Measurements from ENCODE around the gene VWA1. TPM values are rescaled to one million over a fixed set of nuclear protein-coding genes. Genes with fewer than 3 reads are reported as not detected.
"Not testable (repeated sequence)": the region's sequence is repeated elsewhere in the genome, so short reads cannot be mapped to it uniquely, and the experiment has no call there.

VWA1 gene
- total and polyA plus RNA-seq, 8 donors, result 50.0 to 147 (median 72.5) TPM

- peaks cover 0 to 54% of the 10 kb centered on the region in 2 donors for H3K36me3 ChIP-seq
- ATAC-seq (no peak), DNase-seq (no peak)
- intact Hi-C loops (cut with DNase I), result no loop called here
- H3K27me3 ChIP-seq, result no peaks in the 10 kb centered on the region
- TF ChIP-seq CTCF (IDR thresholded peaks at IDR 0.05), result no peak
- no peak overlapping the region for H3K4me3 ChIP-seq
- no peaks in the 10 kb centered on the region for H3K9me3 ChIP-seq
- peaks cover 14 to 59% of the 10 kb centered on the region in 2 donors for H3K4me1 ChIP-seq
- H3K27ac ChIP-seq, result no peak overlapping the region
These were observed 31.8 kb upstream of the VWA1 start for GRCh38 chr1:1403653-1404052.

- peak in 1 of 4 donors; percentile 79 for DNase-seq
- intact Hi-C loops (cut with DNase I), result no loop called here
- no peaks in the 10 kb centered on the region for H3K9me3 ChIP-seq
- TF ChIP-seq CTCF (IDR thresholded peaks at IDR 0.05), result no peak
- H3K36me3 ChIP-seq, result peaks cover 0 to 46% of the 10 kb centered on the region in 2 donors
- peak; percentile 2 for ATAC-seq
- H3K27ac ChIP-seq, result peak overlapping the region; percentile 72 to 91
- H3K4me1 ChIP-seq, result peaks cover 9 to 54% of the 10 kb centered on the region in 2 donors
- H3K27me3 ChIP-seq, result no peaks in the 10 kb centered on the region
- H3K4me3 ChIP-seq, result peak overlapping the region; percentile 86 to 99
These were observed 29.2 kb upstream of the VWA1 start for GRCh38 chr1:1406101-1406820.

- peaks cover 0 to 38% of the 10 kb centered on the region in 2 donors for H3K36me3 ChIP-seq
- peak within 1 kb of the TSS; percentile 86 to 99 for H3K4me3 ChIP-seq
- intact Hi-C loops (cut with DNase I), result no loop called here
- DNase-seq (peak; percentile 88 to 98 (median 94)), ATAC-seq (peak; percentile 99)
- peaks cover 9 to 48% of the 10 kb centered on the region in 2 donors for H3K4me1 ChIP-seq
- H3K9me3 ChIP-seq, result peaks cover 0 to under 1% of the 10 kb centered on the region in 2 donors
- H3K27ac ChIP-seq, result peak within 1 kb of the TSS; percentile 72 to 91
- peak in 1 of 2 donors; percentile 2 for TF ChIP-seq CTCF (IDR thresholded peaks at IDR 0.05)
- no peaks in the 10 kb centered on the region for H3K27me3 ChIP-seq
These were observed 28.5 kb upstream of the VWA1 start, which contains the start of gene MRPL20 for GRCh38 chr1:1406821-1407635. TSS of gene MRPL20 (minus strand) at chr1:1407293. CDS start at chr1:1407217, 76 bp downstream.

- peak overlapping the region; percentile 72 to 91 for H3K27ac ChIP-seq
- peaks cover 0 to 5% of the 10 kb centered on the region in 2 donors for H3K9me3 ChIP-seq
- peak overlapping the region; percentile 86 to 99 for H3K4me3 ChIP-seq
- H3K27me3 ChIP-seq, result no peaks in the 10 kb centered on the region
- H3K36me3 ChIP-seq, result peaks cover 0 to 31% of the 10 kb centered on the region in 2 donors
- DNase-seq, result peak in 1 of 4 donors; percentile 79
- no peak for TF ChIP-seq CTCF (IDR thresholded peaks at IDR 0.05)
- peaks cover 9 to 47% of the 10 kb centered on the region in 2 donors for H3K4me1 ChIP-seq
- ATAC-seq, result no peak
- intact Hi-C loops (cut with DNase I), result no loop called here
These were observed 27.7 kb upstream of the VWA1 start for GRCh38 chr1:1407636-1408318.

GRCh38 chr1:1410238-1410637, 25.3 kb upstream of the VWA1 start:
- H3K4me3 ChIP-seq; H3K27me3 ChIP-seq; H3K9me3 ChIP-seq; DNase-seq; intact Hi-C loops (cut with DNase I); ATAC-seq; H3K36me3 ChIP-seq; H3K27ac ChIP-seq: not testable (repeated sequence)
- H3K4me1 ChIP-seq, result peaks cover 9 to 37% of the 10 kb centered on the region in 2 donors

All from left lung (tissue), 10 donors.